OCI-LY7 (cell line): ENCODE data around the gene FYN.

Experiments used
- CTCF ChIP-seq: fragments of 200-600 bp; sonication (generic); conservative IDR thresholded peaks from 2 replicates; pipeline ENCODE4 v1.5.1; 2014; ENCODE audit warnings: mild to moderate bottlenecking, antibody characterized with exemption, low read length, moderate library complexity, mixed read lengths
- EZH2phosphoT487 ChIP-seq: fragments of 200-600 bp; sonication (generic); IDR thresholded peaks from 2 replicates; pipeline ENCODE4 v1.6.1; 2018; ENCODE audit warnings: low read depth, borderline replicate concordance, mild to moderate bottlenecking, mixed run types, antibody characterized with exemption, low read length, moderate library complexity, mixed read lengths

GRCh38 chr6:111829998-111830397 is 43.3 kb downstream of the FYN start:
- TF ChIP-seq CTCF (no peak), EZH2phosphoT487 (no peak)
